HCT116 (cell line): ENCODE data around the gene PSMD2. TPM values are rescaled to one million over a fixed set of nuclear protein-coding genes. Genes with fewer than 3 reads are reported as not detected.

Experiments
- ATAC-seq: fragments of 200-7000 bp; cut with Tn5 transposase; 2 replicates; pipeline ENCODE4 v1.9.1; 2020; ENCODE audit warnings: mild to moderate bottlenecking, moderate library complexity
- BruUV-seq: library from RNA; stranded (reverse); fragments of 400-500 nt; replicated peaks from 2 replicates; lab custom pipeline; 2021; lab: Mats Ljungman, UMichigan
- CTCF ChIA-PET: fragments of 300-600 bp; sonication (Branson Sonifier 250); formaldehyde crosslinking; loops from one replicate; lab custom pipeline; 2021; ENCODE audit warnings: antibody characterized with exemption; lab: Charles Lee
- POLR2A ChIA-PET: fragments of 300-600, 350-600 bp; sonication (Branson Sonifier 250); formaldehyde crosslinking; loops from one replicate; lab custom pipeline; 2021; ENCODE audit warnings: antibody characterized with exemption; lab: Charles Lee
- RAD21 ChIA-PET, 2 experiments: fragments of 300-600 bp; sonication (Branson Sonifier 250); formaldehyde crosslinking; loops; one replicate each; lab custom pipeline; 2023; ENCODE audit warnings: low total read pairs in 2 of 2; ENCODE audit not compliant: uncharacterized antibody in 2 of 2, unreplicated experiment in 2 of 2, low non-redundant PET in 1 of 2; lab: Charles Lee
- DNase-seq: peaks from one replicate; pipeline ENCODE4 v3.0.0-alpha.2; 2010; ENCODE audit warnings: low read depth, low spot score
- H2AFZ ChIP-seq: fragments of 200-600 bp; shearing (Covaris generic), sonication (generic); 2 replicates; pipeline ENCODE4 v1.6.1; 2017; ENCODE audit warnings: low read depth, mixed run types, mixed read lengths, antibody characterized with exemption, low read length; ENCODE audit not compliant: poor library complexity, severe bottlenecking
- H3K27ac ChIP-seq: 2 replicates; pipeline ENCODE4 v1.5.1; 2012; ENCODE audit warnings: low read depth, low read length
- H3K27me3 ChIP-seq: fragments of 200-600 bp; sonication (generic); 2 replicates; pipeline ENCODE4 v1.6.1; 2016; ENCODE audit warnings: mixed run types, low read length, mixed read lengths; ENCODE audit not compliant: insufficient read depth
- H3K36me3 ChIP-seq, 2 experiments: fragments of 200-500 bp in 1 of 2; fragments of 200-600 bp in 1 of 2; sonication (Bioruptor generic) in 1 of 2; sonication (generic) in 1 of 2; 2 replicates each; pipeline versions ENCODE4 v1.5.1 to v1.6.1; 2014 to 2016; ENCODE audit warnings: low read length in 2 of 2, inconsistent platforms in 1 of 2, mixed read lengths in 1 of 2, mixed run types in 1 of 2; ENCODE audit not compliant: insufficient read depth in 2 of 2, control insufficient read depth in 1 of 2
- H3K4me1 ChIP-seq, 2 experiments: fragments of 200-600 bp in 1 of 2; sonication (generic) in 1 of 2; 2 replicates each; pipeline versions ENCODE4 v1.5.1 to v1.6.1; 2012 to 2017; ENCODE audit warnings: low read length in 2 of 2, inconsistent platforms in 1 of 2, mild to moderate bottlenecking in 1 of 2, mixed read lengths in 1 of 2, mixed run types in 1 of 2, moderate library complexity in 1 of 2; ENCODE audit not compliant: insufficient read depth in 2 of 2, control insufficient read depth in 1 of 2
- H3K4me2 ChIP-seq: fragments of 200-600 bp; sonication (generic); 2 replicates; pipeline ENCODE4 v1.6.1; 2017; ENCODE audit warnings: mixed run types, low read length, mixed read lengths
- H3K4me3 ChIP-seq, 2 experiments: fragments of 200-600 bp in 1 of 2; sonication (generic) in 1 of 2; replicated peaks in 1 of 2; 2 replicates each; pipeline ENCODE4 v1.5.1; 2011 to 2016; ENCODE audit warnings: low read length in 2 of 2, control low read depth in 1 of 2, low read depth in 1 of 2, mild to moderate bottlenecking in 1 of 2, mixed read lengths in 1 of 2, mixed run types in 1 of 2
- H3K79me2 ChIP-seq: fragments of 200-600 bp; sonication (generic); 2 replicates; pipeline ENCODE4 v1.6.1; 2017; ENCODE audit warnings: mild to moderate bottlenecking, mixed run types, low read length, moderate library complexity, mixed read lengths; ENCODE audit not compliant: insufficient read depth
- H3K9ac ChIP-seq: fragments of 200-600 bp; sonication (generic); 2 replicates; pipeline ENCODE4 v1.6.1; 2016; ENCODE audit warnings: low read length, mixed read lengths
- H3K9me2 ChIP-seq: fragments of 200-600 bp; sonication (generic), shearing (Covaris generic); 2 replicates; pipeline ENCODE4 v1.6.1; 2017; ENCODE audit warnings: mixed run types, mild to moderate bottlenecking, moderate library complexity; ENCODE audit not compliant: insufficient read depth
- H3K9me3 ChIP-seq, 2 experiments: fragments of 200-500 bp in 1 of 2; fragments of 200-600 bp in 1 of 2; sonication (Bioruptor generic) in 1 of 2; sonication (generic) in 1 of 2; 2 replicates each; pipeline ENCODE4 v1.6.1; 2014 to 2017; ENCODE audit warnings: low read length in 2 of 2, mixed read lengths in 2 of 2, inconsistent platforms in 1 of 2, low read depth in 1 of 2, mild to moderate bottlenecking in 1 of 2, mixed run types in 1 of 2, moderate library complexity in 1 of 2; ENCODE audit not compliant: control insufficient read depth in 1 of 2, insufficient read depth in 1 of 2
- H4K20me1 ChIP-seq: fragments of 200-600 bp; sonication (generic), shearing (Covaris generic); 2 replicates; pipeline ENCODE4 v1.6.1; 2017; ENCODE audit warnings: mixed run types, mild to moderate bottlenecking, moderate library complexity; ENCODE audit not compliant: insufficient read depth
- CBX3 ChIP-seq: IDR thresholded peaks from 2 replicates; pipeline ENCODE4 v1.6.1; 2012; ENCODE audit warnings: low read depth
- CEBPB ChIP-seq: IDR thresholded peaks from 2 replicates; pipeline ENCODE4 v1.6.1; 2012; ENCODE audit warnings: low read depth
- EGR1 ChIP-seq: IDR thresholded peaks from 2 replicates; pipeline ENCODE4 v1.6.1; 2012; ENCODE audit warnings: low read depth
- ELF1 ChIP-seq: IDR thresholded peaks from 2 replicates; pipeline ENCODE4 v1.6.1; 2012; ENCODE audit warnings: low read depth, borderline replicate concordance
- EZH2 ChIP-seq: fragments of 200-600 bp; sonication (generic); IDR thresholded peaks from 2 replicates; pipeline ENCODE4 v1.6.1; 2017; ENCODE audit warnings: antibody characterized with exemption, mixed run types
- JUND ChIP-seq: IDR thresholded peaks from 2 replicates; pipeline ENCODE4 v1.6.1; 2012
- MAX ChIP-seq: IDR thresholded peaks from 2 replicates; pipeline ENCODE4 v1.6.1; 2012
- POLR2A ChIP-seq: IDR thresholded peaks from 2 replicates; pipeline ENCODE4 v1.7.0; 2011; ENCODE audit warnings: borderline replicate concordance; ENCODE audit not compliant: insufficient read depth, insufficient read length; ENCODE audit errors: extremely low read depth
- POLR2AphosphoS5 ChIP-seq: IDR thresholded peaks from 2 replicates; pipeline ENCODE4 v1.6.1; 2011; ENCODE audit warnings: mild to moderate bottlenecking, low read depth, low read length, moderate library complexity
- RAD21 ChIP-seq: IDR thresholded peaks from 2 replicates; pipeline ENCODE4 v1.6.1; 2012; ENCODE audit warnings: low read depth, mild to moderate bottlenecking
- REST ChIP-seq: IDR thresholded peaks from 2 replicates; pipeline ENCODE4 v1.6.1; 2012; ENCODE audit warnings: low read depth
- SP1 ChIP-seq: IDR thresholded peaks from 2 replicates; pipeline ENCODE4 v1.6.1; 2012; ENCODE audit warnings: low read depth
- SRF ChIP-seq: IDR thresholded peaks from 2 replicates; pipeline ENCODE4 v1.6.1; 2012; ENCODE audit warnings: low read depth
- YY1 ChIP-seq: IDR thresholded peaks from 2 replicates; pipeline ENCODE4 v1.6.1; 2011; ENCODE audit warnings: low read length, low read depth, moderate library complexity, mild to moderate bottlenecking; ENCODE audit not compliant: insufficient replicate concordance; ENCODE audit errors: extremely low read depth
- ZBTB33 ChIP-seq: IDR thresholded peaks from 2 replicates; pipeline ENCODE4 v1.6.1; 2011; ENCODE audit warnings: mild to moderate bottlenecking, low read length, moderate library complexity; ENCODE audit not compliant: insufficient replicate concordance; ENCODE audit errors: extremely low read depth
- ZFX ChIP-seq: fragments of 450-650 bp; IDR thresholded peaks from 2 replicates; pipeline ENCODE4 v1.6.1; 2017
- intact Hi-C: fragments of 100-400 bp; cut with micrococcal nuclease; formaldehyde crosslinking; loops from 2 replicates; pipeline ENCODE4 v1.10.0; 2022
- total RNA-seq: library from RNA; stranded (reverse); gene quantifications from one replicate; pipeline ENCODE4 v1.2.1, GENCODE V29; 2021; ENCODE audit not compliant: unreplicated experiment

PSMD2 gene
- total RNA-seq, 1 experiment from 2014 or later, result 402 TPM

GRCh38 chr3:184358124-184358767 lies 59.2 kb downstream of the PSMD2 start:
- H3K4me3 ChIP-seq, result no peak overlapping the region
- no peak overlapping the region for H3K9ac ChIP-seq
- H3K4me2 ChIP-seq, result no peak overlapping the region
- no peak overlapping the region for H3K27ac ChIP-seq
- H3K9me2 ChIP-seq, result no peaks in the 10 kb centered on the region
- intact Hi-C loops, result no loop called here
- no peaks in the 10 kb centered on the region for H4K20me1 ChIP-seq
- POLR2A ChIA-PET, result interaction anchor here (1.5 kb wide), 1 partner anchor 12 kb away, joined by 4 read pairs; no protein-coding TSS in a partner anchor
- H3K36me3 ChIP-seq, result peaks cover 18 to 24% of the 10 kb centered on the region in 2 experiments; a peak in 3 of 4 replicates
- no peak for TF ChIP-seq SRF
- TF ChIP-seq ZFX, result no peak
- no peak for TF ChIP-seq REST
- no peak for TF ChIP-seq JUND
- TF ChIP-seq POLR2AphosphoS5, result no peak
- no peak for TF ChIP-seq EGR1
- no peak for TF ChIP-seq ELF1
- no peak for TF ChIP-seq POLR2A
- no peak for TF ChIP-seq SP1
- TF ChIP-seq MAX, result no peak
- TF ChIP-seq RAD21, result no peak
- no peak for TF ChIP-seq YY1
- no peak for TF ChIP-seq ZBTB33
- TF ChIP-seq CBX3, result no peak
- no peak for TF ChIP-seq EZH2
- no peak for TF ChIP-seq CEBPB
- TF ChIP-seq, all 23 proteins: peak for 0
- ChIA-PET RAD21 (no interaction called here), CTCF (no interaction called here)
- DNase-seq (no peak), ATAC-seq (no peak)
- Histone ChIP-seq H3K4me1 (peaks cover 4 to 22% of the 10 kb centered on the region in 2 experiments; a peak in 3 of 4 replicates), H2AFZ (no peak overlapping the region), H3K27me3 (no peaks in the 10 kb centered on the region), H3K9me3 (no peaks in the 10 kb centered on the region), H3K79me2 (peaks cover 15% of the 10 kb centered on the region)
- no TSS peak for BruUV-seq
